Retinal pigment epithelial cell (primary cell): ENCODE results near the gene GRM4.

Experiments
- DNase-seq: peaks from one replicate; pipeline ENCODE4 v3.0.0-alpha.2; 2010; ENCODE audit warnings: low read depth
- H3K4me3 ChIP-seq: 2 replicates; pipeline ENCODE4 v1.5.1; 2011; ENCODE audit warnings: mild to moderate bottlenecking, low read length, control low read depth, moderate library complexity
- TF ChIP-seq, protein P1 (sequence below): conservative IDR thresholded peaks from 2 replicates; pipeline ENCODE4 v1.5.1; 2011; ENCODE audit warnings: low read depth, low read length, control low read depth, inconsistent platforms

The GRM4 gene

GRCh38 chr6:34031625-34032383 is 114.1 kb downstream of the GRM4 start:
- TF ChIP-seq, protein P1, sequence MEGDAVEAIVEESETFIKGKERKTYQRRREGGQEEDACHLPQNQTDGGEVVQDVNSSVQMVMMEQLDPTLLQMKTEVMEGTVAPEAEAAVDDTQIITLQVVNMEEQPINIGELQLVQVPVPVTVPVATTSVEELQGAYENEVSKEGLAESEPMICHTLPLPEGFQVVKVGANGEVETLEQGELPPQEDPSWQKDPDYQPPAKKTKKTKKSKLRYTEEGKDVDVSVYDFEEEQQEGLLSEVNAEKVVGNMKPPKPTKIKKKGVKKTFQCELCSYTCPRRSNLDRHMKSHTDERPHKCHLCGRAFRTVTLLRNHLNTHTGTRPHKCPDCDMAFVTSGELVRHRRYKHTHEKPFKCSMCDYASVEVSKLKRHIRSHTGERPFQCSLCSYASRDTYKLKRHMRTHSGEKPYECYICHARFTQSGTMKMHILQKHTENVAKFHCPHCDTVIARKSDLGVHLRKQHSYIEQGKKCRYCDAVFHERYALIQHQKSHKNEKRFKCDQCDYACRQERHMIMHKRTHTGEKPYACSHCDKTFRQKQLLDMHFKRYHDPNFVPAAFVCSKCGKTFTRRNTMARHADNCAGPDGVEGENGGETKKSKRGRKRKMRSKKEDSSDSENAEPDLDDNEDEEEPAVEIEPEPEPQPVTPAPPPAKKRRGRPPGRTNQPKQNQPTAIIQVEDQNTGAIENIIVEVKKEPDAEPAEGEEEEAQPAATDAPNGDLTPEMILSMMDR = no peak

DNA sequence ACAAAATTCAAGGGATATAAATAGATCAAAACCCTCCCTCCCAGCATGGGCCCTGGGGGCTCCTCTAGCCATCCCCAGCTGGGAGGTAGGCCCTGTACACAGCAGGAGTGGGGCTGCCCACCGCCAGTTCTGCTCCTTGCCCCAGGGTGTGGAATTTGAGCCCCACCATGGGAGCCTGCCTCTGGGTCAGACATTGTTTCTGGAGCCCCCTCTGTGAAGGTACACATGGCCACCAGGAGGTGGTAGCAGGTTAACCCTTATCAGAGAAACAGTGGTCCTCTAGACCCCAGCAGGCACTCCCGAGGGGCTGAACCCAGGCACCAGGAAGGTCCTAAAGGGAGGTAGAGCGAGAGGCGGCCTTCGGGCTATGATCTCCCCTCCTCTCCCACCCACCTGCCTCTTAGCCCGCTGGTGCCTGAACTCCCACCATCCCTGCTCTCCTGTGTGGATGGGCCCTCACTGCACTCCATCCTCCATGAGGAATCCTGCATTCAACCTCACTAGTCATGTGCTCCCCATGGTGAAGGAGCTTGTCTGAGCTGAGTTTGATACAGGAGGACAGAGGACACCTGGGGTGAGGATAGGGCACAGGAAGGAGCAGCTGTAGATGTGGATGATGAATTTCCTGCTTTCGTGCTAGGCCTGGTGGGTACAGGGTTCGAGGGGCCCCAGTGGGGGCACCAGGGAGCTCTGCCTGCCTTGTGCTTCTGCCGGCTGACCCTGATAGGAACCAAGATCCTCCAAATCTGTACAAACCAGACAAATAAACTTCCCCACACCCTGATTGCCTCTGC is 114.9 kb downstream of the GRM4 start:
- no peak for DNase-seq
- no peak overlapping the region for H3K4me3 ChIP-seq
- TF ChIP-seq, protein P1 = no peak

More at GRCh38 chr6:34031625-34032383, 114.1 kb downstream of the GRM4 start:
- no peak for DNase-seq
- no peak overlapping the region for H3K4me3 ChIP-seq

GRCh38 chr6:34029489-34030280 is 116.2 kb downstream of the GRM4 start:
- DNase-seq = no peak
- TF ChIP-seq, protein P1 = no peak

DNA sequence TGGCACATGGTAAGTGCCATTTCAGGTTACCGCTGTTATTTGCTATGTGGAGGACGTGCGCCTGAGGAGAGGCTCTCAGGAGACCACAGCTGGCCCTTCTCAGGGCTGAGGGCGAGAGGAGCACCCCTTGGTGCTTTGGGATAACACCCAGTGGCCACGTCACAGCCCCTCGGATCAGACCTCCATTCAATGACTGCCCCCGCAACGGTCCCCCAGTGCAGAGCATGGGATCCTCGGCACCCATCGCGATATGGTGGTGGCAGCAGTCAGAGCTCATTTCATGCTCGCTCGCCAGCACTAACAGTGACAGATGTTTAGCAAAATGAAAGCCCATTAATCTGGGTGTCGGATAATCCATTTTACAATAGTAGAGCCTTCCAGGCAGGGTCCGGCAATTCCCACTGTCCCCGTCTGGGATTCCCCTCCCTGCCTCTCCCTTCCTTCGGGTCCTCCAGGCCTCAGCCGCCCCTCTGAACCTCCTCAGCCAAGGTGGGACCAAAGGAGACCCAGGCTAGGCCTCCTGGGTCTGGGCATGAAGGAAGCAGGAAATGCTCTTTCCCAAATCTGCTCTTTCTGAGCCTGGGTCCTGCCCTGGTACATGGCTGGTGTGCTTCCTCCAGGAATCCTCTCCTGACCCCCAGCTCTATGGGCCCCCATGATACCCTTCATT is 117.1 kb downstream of the GRM4 start:
- TF ChIP-seq, protein P1 = no peak
- no peak overlapping the region for H3K4me3 ChIP-seq
- no peak for DNase-seq

More at GRCh38 chr6:34029489-34030280, 116.2 kb downstream of the GRM4 start:
- no peak overlapping the region for H3K4me3 ChIP-seq

DNA sequence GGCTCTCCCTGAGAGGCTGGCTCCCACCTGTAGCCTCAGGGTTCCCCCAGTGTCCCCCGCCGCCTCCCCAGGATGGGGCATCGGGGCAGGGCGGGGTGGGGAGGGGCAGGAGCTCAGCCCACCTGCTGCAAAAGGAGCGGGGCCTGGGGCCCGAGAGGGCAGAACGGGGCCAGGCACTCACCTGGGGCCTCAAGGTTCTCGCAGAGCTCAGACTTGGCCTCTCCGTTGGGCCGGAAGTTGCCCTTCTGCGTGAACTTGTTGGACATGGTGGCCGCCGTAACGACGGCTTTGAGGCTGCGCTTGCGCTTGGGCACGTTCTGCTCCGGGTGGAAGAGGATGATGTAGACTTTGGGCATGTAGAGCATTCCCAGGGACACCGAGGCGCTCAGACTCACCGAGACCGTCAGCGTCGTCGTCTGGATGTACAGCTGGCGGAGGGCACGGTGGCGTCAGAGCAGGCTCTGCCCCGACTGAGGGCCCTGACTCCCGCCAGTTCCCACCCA is 117.9 kb downstream of the GRM4 start:
- no peak for DNase-seq
- no peak overlapping the region for H3K4me3 ChIP-seq

More for the DNA sequence above, 117.9 kb downstream of the GRM4 start:
- TF ChIP-seq, protein P1 = no peak
